ENCODE data around the gene TUBGCP4. TPM values are rescaled to one million over a fixed set of nuclear protein-coding genes. Genes with fewer than 3 reads are reported as not detected.

Gene TUBGCP4
- total RNA-seq, 1 experiment from 2014 or later = 23.5 TPM

DNA sequence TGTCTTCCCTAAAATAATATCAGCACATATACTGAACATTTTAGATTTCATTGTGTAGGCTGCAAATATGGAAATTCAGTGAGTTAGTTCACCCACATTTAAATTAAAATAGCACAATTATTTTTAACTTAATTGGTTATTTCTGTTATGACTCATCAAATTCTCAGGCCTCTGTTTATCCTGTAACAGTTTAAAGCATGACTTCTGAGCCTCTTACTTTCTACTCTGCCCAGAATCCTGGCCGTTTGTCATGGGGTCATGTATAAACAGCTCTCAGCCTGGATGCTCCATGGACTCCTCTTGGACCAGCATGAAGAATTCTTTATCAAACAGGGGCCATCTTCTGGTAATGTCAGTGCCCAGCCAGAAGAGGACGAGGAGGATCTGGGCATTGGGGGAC lies 12.2 kb downstream of the TUBGCP4 start:
- no CpG with 5 or more reads among the region's 2 CpGs for WGBS (ENCODE audit: extremely low coverage, insufficient read length, low lambda C conversion rate)
- no peaks in the 10 kb centered on the region for H3K4me1 Mint-ChIP-seq
- no peak overlapping the region for H2BK120ac ChIP-seq (ENCODE audit: low read depth, low read length, poor library complexity, severe bottlenecking)
- H2BK5ac ChIP-seq (ENCODE audit: insufficient read length, low read length) = no peak overlapping the region
- H3K4ac ChIP-seq (ENCODE audit: low read depth, low read length) = no peak overlapping the region
- H4K8ac ChIP-seq (replicated peaks; ENCODE audit: insufficient read length, low read depth, low read length) = no peak overlapping the region
- H4K20me1 ChIP-seq (ENCODE audit: control insufficient read depth, insufficient read depth, insufficient read length) = no peaks in the 10 kb centered on the region
- H3K4me2 ChIP-seq (ENCODE audit: insufficient read depth, insufficient read length, low read length) = no peak overlapping the region
- no peak overlapping the region for H2BK12ac ChIP-seq (ENCODE audit: insufficient read length, low read depth, low read length)
- H3K36me3 Mint-ChIP-seq (ENCODE audit: insufficient read depth in 1 of 3, low read depth in 3 of 3) = peaks cover 28 to 85% (median 69%) of the 10 kb centered on the region in 3 experiments; a peak in 6 of 7 replicates
- DNase-seq = no peak
- no peak overlapping the region for H4K5ac ChIP-seq (ENCODE audit: insufficient read length, low read depth, low read length)
- H3K79me2 ChIP-seq (ENCODE audit: insufficient read depth, low read length) = no peaks in the 10 kb centered on the region
- H2BK20ac ChIP-seq (ENCODE audit: low read depth, low read length, poor library complexity, severe bottlenecking) = no peak overlapping the region
- no peak overlapping the region for H2BK15ac ChIP-seq (ENCODE audit: low read depth, low read length)
- H3K4me1 ChIP-seq (ENCODE audit: insufficient read depth, low read length) = no peaks in the 10 kb centered on the region
- no peak overlapping the region for H3K27ac Mint-ChIP-seq
- no peak overlapping the region for H2AK5ac ChIP-seq (ENCODE audit: insufficient read length, low read length)
- H4K91ac ChIP-seq (ENCODE audit: insufficient read length, low read depth, low read length) = no peak overlapping the region
- no peaks in the 10 kb centered on the region for H3K27me3 ChIP-seq (ENCODE audit: insufficient read depth, low read length)
- no peak for TF ChIP-seq CTCF (conservative IDR thresholded peaks at IDR 0.05)
- no peaks in the 10 kb centered on the region for H3K9me3 ChIP-seq (ENCODE audit: control insufficient read depth, low read depth, low read length)
- no peak overlapping the region for H3K14ac ChIP-seq (ENCODE audit: insufficient read depth, low read length)
- H3K4me3 Mint-ChIP-seq = no peak overlapping the region
- H3K9ac ChIP-seq (ENCODE audit: extremely low read depth, insufficient read length, low read length) = no peak overlapping the region
- H3K79me1 ChIP-seq (ENCODE audit: insufficient read depth, low read depth, low read length, poor library complexity, severe bottlenecking) = no peaks in the 10 kb centered on the region
- H3K27ac ChIP-seq (ENCODE audit: insufficient read length, low read depth, low read length) = no peak overlapping the region
- H3K27me3 Mint-ChIP-seq (ENCODE audit: low read depth) = no peaks in the 10 kb centered on the region
- H3K18ac ChIP-seq (ENCODE audit: insufficient read length, low read depth, low read length) = no peak overlapping the region
- no peak overlapping the region for H3T11ph ChIP-seq (ENCODE audit: low read length)
- H3K23ac ChIP-seq (ENCODE audit: insufficient read length, low read depth, low read length) = no peak overlapping the region
- no peak overlapping the region for H2AFZ ChIP-seq (ENCODE audit: low read length)
- no peak overlapping the region for H3K56ac ChIP-seq (ENCODE audit: insufficient read length, low read depth, low read length)
- H3K9me3 Mint-ChIP-seq = no peaks in the 10 kb centered on the region
- no peaks in the 10 kb centered on the region for H3K23me2 ChIP-seq (ENCODE audit: insufficient read length, low read depth, low read length, poor library complexity, severe bottlenecking)
